Panc1 (cell line): ENCODE data around the gene ASCC3. TPM values are rescaled to one million over a fixed set of nuclear protein-coding genes. Genes with fewer than 3 reads are reported as not detected.

Source experiments
- ATAC-seq: fragments of 200-7000 bp; cut with Tn5 transposase; 2 replicates; pipeline ENCODE4 v1.9.1; 2020; ENCODE audit warnings: mild to moderate bottlenecking, moderate library complexity
- BruUV-seq: library from RNA; stranded (reverse); fragments of 400-500 nt; replicated peaks from 2 replicates; lab custom pipeline; 2021; lab: Mats Ljungman, UMichigan
- CTCF ChIA-PET: fragments of 300-600 bp; sonication (Branson Sonifier 250); formaldehyde crosslinking; loops from one replicate; lab custom pipeline; 2022; ENCODE audit warnings: antibody characterized with exemption; lab: Charles Lee
- POLR2A ChIA-PET: fragments of 300-600 bp; sonication (Branson Sonifier 250); formaldehyde crosslinking; loops from one replicate; lab custom pipeline; 2022; ENCODE audit warnings: antibody characterized with exemption; lab: Charles Lee
- DNase-seq: peaks from one replicate; pipeline ENCODE4 v3.0.0-alpha.2; 2010; ENCODE audit warnings: low read depth, low spot score
- H3K27ac ChIP-seq: 2 replicates; pipeline ENCODE4 v1.5.1; 2011; ENCODE audit warnings: mild to moderate bottlenecking, low read length, inconsistent platforms
- H3K27me3 ChIP-seq: fragments of 200-500 bp; sonication (Bioruptor generic); 2 replicates; pipeline ENCODE4 v1.6.0; 2014; ENCODE audit warnings: low read length, inconsistent platforms; ENCODE audit not compliant: control insufficient read depth, insufficient read depth
- H3K36me3 ChIP-seq: fragments of 200-500 bp; sonication (Bioruptor generic); 2 replicates; pipeline ENCODE4 v1.5.1; 2014; ENCODE audit warnings: inconsistent platforms, mild to moderate bottlenecking, low read length, moderate library complexity; ENCODE audit not compliant: control insufficient read depth, insufficient read depth
- H3K4me1 ChIP-seq: 2 replicates; pipeline ENCODE4 v1.5.1; 2011; ENCODE audit warnings: inconsistent platforms, mild to moderate bottlenecking, low read length, moderate library complexity; ENCODE audit not compliant: control insufficient read depth, insufficient read depth
- H3K4me3 ChIP-seq, 2 experiments: 2 replicates each; pipeline ENCODE4 v1.5.1; 2011 to 2012; ENCODE audit warnings: low read depth in 2 of 2, low read length in 2 of 2, mild to moderate bottlenecking in 2 of 2, inconsistent platforms in 1 of 2, moderate library complexity in 1 of 2
- H3K9me3 ChIP-seq: fragments of 200-500 bp; sonication (Bioruptor generic); 2 replicates; pipeline ENCODE4 v1.5.1; 2014; ENCODE audit warnings: low read depth, mild to moderate bottlenecking, inconsistent platforms, low read length, moderate library complexity; ENCODE audit not compliant: control insufficient read depth, insufficient read depth
- CTCF ChIP-seq: fragments of 450-650 bp; IDR thresholded peaks from 2 replicates; pipeline ENCODE4 v1.5.1; 2017; ENCODE audit warnings: mild to moderate bottlenecking
- POLR2AphosphoS5 ChIP-seq: IDR thresholded peaks from 2 replicates; pipeline ENCODE4 v1.6.1; 2012; ENCODE audit warnings: mild to moderate bottlenecking, low read depth, low read length, moderate library complexity
- REST ChIP-seq, 2 experiments: IDR thresholded peaks; 2 replicates each; pipeline ENCODE4 v1.6.1; 2011 to 2012; ENCODE audit warnings: low read depth in 2 of 2, control low read depth in 1 of 2, low read length in 1 of 2, mild to moderate bottlenecking in 1 of 2, moderate library complexity in 1 of 2; ENCODE audit not compliant: insufficient read depth in 1 of 2
- SIN3A ChIP-seq: IDR thresholded peaks from 2 replicates; pipeline ENCODE4 v1.6.1; 2012; ENCODE audit warnings: low read depth, mild to moderate bottlenecking, low read length, moderate library complexity, borderline replicate concordance; ENCODE audit not compliant: insufficient read depth
- TCF7L2 ChIP-seq: IDR thresholded peaks from 2 replicates; pipeline ENCODE4 v1.6.1; 2011; ENCODE audit warnings: mild to moderate bottlenecking, low read depth, low read length, inconsistent platforms
- in situ Hi-C: cut with HindIII; loops from 2 replicates; pipeline ENCODE4 v1.10.0; 2016; ENCODE audit warnings: low sequenced_read_pairs, low pct_unique_long_range_greater_than_20kb
- intact Hi-C: fragments of 100-400 bp; cut with micrococcal nuclease; formaldehyde crosslinking; loops from one replicate; pipeline ENCODE4 v1.10.0; 2022; ENCODE audit not compliant: unreplicated experiment
- total RNA-seq: library from RNA; stranded (reverse); gene quantifications from one replicate; pipeline ENCODE4 v1.2.1, GENCODE V29; 2021; ENCODE audit not compliant: unreplicated experiment

The ASCC3 gene
- total RNA-seq, 1 experiment from 2014 or later, result 46.9 TPM

DNA sequence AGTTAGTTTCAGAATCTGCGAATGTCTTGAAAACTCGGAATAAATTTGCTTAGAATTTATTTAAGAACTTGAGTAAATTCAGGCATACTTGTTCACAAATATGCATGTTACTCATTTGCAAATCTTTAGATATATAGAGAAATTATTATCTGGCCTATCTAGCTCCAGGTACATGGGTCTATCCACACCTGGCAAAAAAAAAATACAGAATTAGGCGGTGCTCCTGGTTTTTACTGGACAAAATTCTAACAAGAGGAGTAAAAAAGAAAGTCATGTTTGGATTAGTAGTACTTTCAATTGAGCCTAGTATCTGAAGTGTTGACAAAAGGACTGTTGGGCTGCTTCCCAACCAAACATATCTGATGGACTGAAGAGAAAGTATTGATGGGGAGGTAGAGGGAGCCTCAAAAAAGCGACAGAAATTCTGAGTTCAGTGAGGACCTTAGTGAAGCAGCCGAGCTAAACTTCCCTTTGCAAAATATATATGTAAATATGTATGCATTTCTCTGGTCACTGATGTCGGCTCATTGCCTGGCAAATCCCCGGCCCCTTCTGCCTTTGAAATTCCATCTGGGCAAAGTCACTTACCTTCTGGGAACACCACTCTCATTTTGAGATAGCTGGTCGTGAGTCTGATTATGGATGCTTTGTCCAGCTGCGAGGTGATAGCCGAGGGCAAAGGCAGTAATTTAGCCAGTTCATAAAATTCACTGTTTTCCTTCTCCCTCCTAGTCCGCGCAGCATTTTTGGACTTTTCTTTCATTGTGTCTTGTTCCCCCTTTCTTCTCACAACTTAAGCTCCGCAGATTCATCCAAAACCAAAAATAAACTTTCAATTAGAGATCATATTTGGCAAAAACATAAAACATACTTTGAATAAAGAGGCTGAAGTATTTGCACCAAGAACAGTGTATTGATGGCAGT is 418.2 kb downstream of the ASCC3 start:
- intact Hi-C loops (no loop called here), in situ Hi-C loops (no loop called here)
- Histone ChIP-seq H3K27ac (no peak overlapping the region), H3K27me3 (peaks cover 7% of the 10 kb centered on the region; the same call in 1 of the 2 replicates), H3K9me3 (no peaks in the 10 kb centered on the region), H3K4me1 (peaks cover 6% of the 10 kb centered on the region), H3K4me3 (no peak overlapping the region), H3K36me3 (no peaks in the 10 kb centered on the region)
- DNase-seq (no peak), ATAC-seq (no peak)
- CTCF ChIA-PET, result no interaction called here
- POLR2A ChIA-PET, result no interaction called here
- BruUV-seq, result no TSS peak
- TF ChIP-seq TCF7L2 (no peak), REST (IDR thresholded peaks at IDR 0.05; ENCODE audit: insufficient read depth in 1 of 2, low read depth in 2 of 2, low read length in 1 of 2) (no peak), CTCF (no peak), SIN3A (no peak), POLR2AphosphoS5 (no peak)

DNA sequence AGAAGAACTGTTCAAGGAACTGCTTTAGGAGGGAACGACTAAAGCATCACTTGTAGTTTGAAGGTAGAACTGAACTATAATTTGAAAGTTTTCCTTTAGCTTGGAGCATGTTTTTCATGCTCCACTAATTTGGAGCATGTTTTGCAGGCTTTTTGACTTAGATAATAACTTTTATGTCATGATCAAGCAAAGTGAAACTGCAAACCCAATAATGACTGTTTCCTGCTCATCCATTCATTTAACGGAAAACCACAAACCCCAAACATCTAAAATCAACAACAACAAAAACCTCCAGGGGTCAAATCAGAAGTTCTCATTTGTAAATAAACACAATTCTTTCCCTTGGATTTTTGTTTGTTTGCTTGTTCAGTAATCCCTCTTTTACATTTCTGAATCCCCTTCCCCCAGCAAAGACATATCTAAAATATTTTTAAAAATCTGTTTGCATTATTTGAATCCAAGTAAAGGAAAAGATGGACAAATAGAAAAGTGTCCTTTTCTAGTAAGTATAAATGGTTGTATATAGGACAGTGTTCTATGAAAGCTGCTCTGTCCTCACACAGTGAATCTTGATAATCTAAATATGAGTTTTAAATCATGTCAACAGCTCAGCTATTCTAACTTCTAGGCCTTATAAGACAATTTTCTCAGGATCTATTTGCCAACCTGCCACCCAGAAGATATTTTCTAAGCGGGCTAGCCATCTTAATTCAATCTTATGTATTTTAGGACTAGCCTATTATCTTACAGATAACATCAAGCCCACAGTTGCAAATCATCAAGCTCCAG is 419.0 kb downstream of the ASCC3 start:
- Histone ChIP-seq H3K27me3 (peaks cover 7% of the 10 kb centered on the region; the same call in 1 of the 2 replicates), H3K27ac (no peak overlapping the region), H3K9me3 (no peaks in the 10 kb centered on the region), H3K4me3 (peak overlapping the region; percentile 46 to 73; a peak in 2 of 4 replicates), H3K36me3 (no peaks in the 10 kb centered on the region), H3K4me1 (peaks cover 6% of the 10 kb centered on the region)
- no peak for TF ChIP-seq CTCF
- no peak for TF ChIP-seq POLR2AphosphoS5
- TF ChIP-seq TCF7L2, result no peak
- ChIA-PET CTCF (interaction anchor here (0.5 kb wide), 1 partner anchor 1068 kb away, joined by 13 read pairs; the partner anchor contains the start of gene COQ3), POLR2A (interaction anchor here (0.6 kb wide), 1 partner anchor 247 kb away, joined by 3 read pairs; no protein-coding TSS in a partner anchor)
- DNase-seq (no peak), ATAC-seq (no peak)
- no TSS peak for BruUV-seq
- intact Hi-C loops, result no loop called here
- in situ Hi-C loops, result no loop called here
